22Rv1 (cell line): ENCODE data around the gene TRIM10.

Source experiments
- CTCF ChIP-seq: fragments of 450-650 bp; IDR thresholded peaks from 2 replicates; pipeline ENCODE4 v1.5.1; 2017; ENCODE audit warnings: mild to moderate bottlenecking
- ZFX ChIP-seq: fragments of 450-650 bp; IDR thresholded peaks from 2 replicates; pipeline ENCODE4 v1.6.1; 2017; ENCODE audit warnings: antibody characterized with exemption, borderline replicate concordance

DNA sequence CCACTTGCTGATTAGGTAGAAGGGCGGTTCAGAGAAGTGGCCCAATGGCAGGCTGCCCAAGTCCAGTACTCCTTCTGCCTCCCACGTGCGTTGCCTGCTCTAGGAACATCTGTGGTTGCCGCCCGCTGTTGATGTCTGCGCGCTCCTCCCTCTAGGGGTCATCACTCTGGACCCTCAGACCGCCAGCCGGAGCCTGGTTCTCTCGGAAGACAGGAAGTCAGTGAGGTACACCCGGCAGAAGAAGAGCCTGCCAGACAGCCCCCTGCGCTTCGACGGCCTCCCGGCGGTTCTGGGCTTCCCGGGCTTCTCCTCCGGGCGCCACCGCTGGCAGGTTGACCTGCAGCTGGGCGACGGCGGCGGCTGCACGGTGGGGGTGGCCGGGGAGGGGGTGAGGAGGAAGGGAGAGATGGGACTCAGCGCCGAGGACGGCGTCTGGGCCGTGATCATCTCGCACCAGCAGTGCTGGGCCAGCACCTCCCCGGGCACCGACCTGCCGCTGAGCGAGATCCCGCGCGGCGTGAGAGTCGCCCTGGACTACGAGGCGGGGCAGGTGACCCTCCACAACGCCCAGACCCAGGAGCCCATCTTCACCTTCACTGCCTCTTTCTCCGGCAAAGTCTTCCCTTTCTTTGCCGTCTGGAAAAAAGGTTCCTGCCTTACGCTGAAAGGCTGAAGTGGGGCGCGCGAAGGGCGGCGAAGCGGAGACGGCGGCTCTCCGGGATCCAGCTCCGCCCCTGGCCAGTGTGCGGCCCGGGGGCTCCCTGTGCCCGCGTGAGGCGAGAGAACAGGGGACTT is 10.9 kb upstream of the TRIM10 start:
- TF ChIP-seq CTCF (no peak), ZFX (no peak)
